ENCODE data around the gene SMG6. TPM values are rescaled to one million over a fixed set of nuclear protein-coding genes. Genes with fewer than 3 reads are reported as not detected.
"Not testable (repeated sequence)": the region's sequence is repeated elsewhere in the genome, so short reads cannot be mapped to it uniquely, and the experiment has no call there.

Gene SMG6
- total RNA-seq, 2 experiments from 2014 or later: 37.8 to 38.7 TPM

DNA sequence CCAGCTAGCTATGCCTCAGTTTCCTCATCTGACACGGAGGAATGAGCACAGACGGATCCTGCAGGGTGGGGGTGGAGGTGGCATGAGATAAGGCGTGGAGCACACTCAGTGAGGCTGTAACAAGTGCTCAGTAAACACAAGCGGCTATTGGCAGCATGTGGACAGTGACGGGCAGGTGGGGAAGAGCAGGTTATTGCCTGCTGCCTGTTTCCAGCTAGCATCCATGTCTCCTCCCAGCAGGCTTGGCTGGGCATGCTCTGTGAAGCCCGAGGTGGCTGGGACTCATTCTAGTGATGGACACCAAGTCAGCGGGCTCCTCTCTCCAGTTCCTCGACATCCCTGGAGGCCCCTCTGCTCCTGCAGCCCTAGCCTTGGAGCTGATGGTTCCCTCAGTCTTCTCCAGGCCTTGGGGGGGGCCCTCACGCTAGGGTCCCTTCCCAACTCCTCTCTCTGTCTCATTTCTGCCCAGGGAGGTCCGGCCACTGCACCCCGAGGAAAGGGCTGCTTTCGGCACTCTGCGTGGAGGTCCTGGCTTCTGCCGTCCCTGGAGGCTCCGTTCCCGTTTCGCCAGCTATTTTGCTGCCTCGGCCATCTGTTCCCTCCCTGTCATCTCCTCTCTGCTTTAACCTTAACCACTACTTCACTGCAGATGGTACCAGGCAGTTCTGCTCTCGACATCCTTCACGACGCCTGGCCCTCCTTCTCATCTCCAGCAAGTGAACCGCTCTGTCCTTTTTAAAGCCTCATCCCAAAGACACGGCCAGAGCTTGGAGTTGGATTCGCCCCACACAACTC, 284.7 kb downstream of the SMG6 start:
- POLR2A ChIA-PET: no interaction called here
- no peaks in the 10 kb centered on the region for H3K36me3 Mint-ChIP-seq (ENCODE audit: low read depth)
- no peak overlapping the region for H3K4me3 Mint-ChIP-seq
- no peak overlapping the region for H3K27ac Mint-ChIP-seq
- DNase-seq: no peak
- peaks cover 6% of the 10 kb centered on the region for H3K4me1 Mint-ChIP-seq
- H3K9me3 Mint-ChIP-seq: peaks cover 5% of the 10 kb centered on the region
- CTCF ChIA-PET: interaction anchor here (1.1 kb wide), 1 partner anchor 226 kb away, joined by 3 read pairs; no protein-coding TSS in a partner anchor
- H3K27me3 Mint-ChIP-seq: peaks cover 37% of the 10 kb centered on the region

DNA sequence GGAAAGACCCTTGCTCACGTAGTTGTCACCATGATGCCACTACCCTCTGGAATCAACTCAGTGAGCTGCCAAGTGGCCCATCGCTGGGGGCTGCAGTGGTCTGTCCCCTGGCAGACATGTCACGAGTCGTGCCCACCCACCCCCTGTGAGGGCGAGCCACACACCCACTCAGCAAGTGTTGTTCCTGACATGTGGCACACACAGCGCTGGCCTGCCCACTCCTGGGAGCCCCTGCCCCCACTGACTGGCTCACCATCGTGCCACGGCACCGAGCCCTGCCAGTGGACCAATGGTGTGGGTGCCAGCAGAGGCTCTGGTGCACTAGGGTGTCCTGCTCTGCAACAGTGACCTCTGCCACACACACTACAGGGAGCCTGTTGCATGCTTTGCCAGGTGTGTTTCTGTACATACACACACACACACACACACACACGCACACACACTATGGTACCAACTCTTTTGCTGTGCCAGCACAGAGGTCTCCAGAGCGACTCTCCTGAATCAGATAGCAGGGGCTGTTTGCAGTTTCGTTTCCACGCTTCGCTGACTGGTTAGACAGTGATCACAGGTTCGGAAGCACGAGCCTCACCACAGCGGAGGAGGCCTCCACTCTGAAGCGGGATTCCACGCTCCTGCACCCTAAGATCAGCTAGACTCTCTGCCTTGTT, 286.2 kb downstream of the SMG6 start:
- no peak overlapping the region for H3K4me3 Mint-ChIP-seq
- no peak for DNase-seq
- ChIA-PET CTCF (no interaction called here), POLR2A (no interaction called here)
- no peaks in the 10 kb centered on the region for H3K36me3 Mint-ChIP-seq (ENCODE audit: low read depth)
- H3K9me3 Mint-ChIP-seq: peaks cover 8% of the 10 kb centered on the region
- peaks cover 29% of the 10 kb centered on the region for H3K27me3 Mint-ChIP-seq
- H3K27ac Mint-ChIP-seq: no peak overlapping the region
- H3K4me1 Mint-ChIP-seq: peaks cover under 1% of the 10 kb centered on the region

DNA sequence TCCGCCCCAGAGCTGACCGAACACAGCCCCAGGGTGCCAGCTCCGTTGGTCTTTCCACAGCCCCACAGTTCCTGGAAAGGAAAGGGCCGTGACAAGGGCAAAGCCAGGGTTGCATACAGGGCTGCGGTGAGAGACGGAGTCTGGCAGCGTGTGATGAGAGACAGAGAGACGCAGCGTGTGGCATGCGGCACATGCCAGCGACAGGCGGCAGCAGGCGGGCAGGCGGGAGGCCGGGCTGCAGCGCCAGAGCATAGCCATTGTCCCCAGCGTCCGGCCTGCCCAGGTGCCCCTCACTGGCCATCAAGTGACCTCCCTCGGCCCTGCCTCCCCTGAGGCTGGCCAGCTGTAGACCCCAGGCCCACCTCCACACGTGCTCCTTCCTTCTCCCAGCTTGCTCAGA, 287.1 kb downstream of the SMG6 start:
- no peak overlapping the region for H3K4me3 Mint-ChIP-seq
- POLR2A ChIA-PET: no interaction called here
- peaks cover 26% of the 10 kb centered on the region for H3K27me3 Mint-ChIP-seq
- no peak for DNase-seq
- H3K9me3 Mint-ChIP-seq: peaks cover 8% of the 10 kb centered on the region
- no peaks in the 10 kb centered on the region for H3K36me3 Mint-ChIP-seq (ENCODE audit: low read depth)
- H3K4me1 Mint-ChIP-seq: no peaks in the 10 kb centered on the region
- CTCF ChIA-PET: no interaction called here
- no peak overlapping the region for H3K27ac Mint-ChIP-seq

DNA sequence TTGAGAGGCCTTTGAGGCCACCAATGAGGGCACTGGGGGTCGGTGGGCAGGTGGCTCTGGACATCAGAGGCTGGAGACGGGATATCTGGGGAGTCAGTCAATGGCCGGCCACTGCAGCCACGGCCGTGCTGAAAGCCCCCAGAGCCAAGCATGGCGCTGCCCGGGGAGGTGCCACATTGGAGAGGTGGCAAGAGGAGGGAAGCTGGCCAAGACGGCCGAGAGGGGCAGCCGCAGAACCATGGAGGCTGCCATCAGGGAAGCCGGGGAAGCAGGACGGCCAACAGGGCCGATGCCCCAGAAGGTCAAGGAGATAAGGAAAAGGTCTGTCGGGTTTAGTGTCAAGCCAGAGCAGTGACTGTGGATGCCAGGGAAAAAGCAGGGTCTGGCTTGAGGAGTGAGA, 288.3 kb downstream of the SMG6 start:
- CTCF ChIA-PET: no interaction called here
- Mint-ChIP-seq H3K4me1 (no peaks in the 10 kb centered on the region), H3K9me3 (peaks cover 8% of the 10 kb centered on the region), H3K27ac (no peak overlapping the region), H3K4me3 (no peak overlapping the region), H3K27me3 (peaks cover 19% of the 10 kb centered on the region), H3K36me3 (ENCODE audit: low read depth) (no peaks in the 10 kb centered on the region)
- POLR2A ChIA-PET: no interaction called here
- no peak for DNase-seq

- Mint-ChIP-seq H3K4me3 (no peak overlapping the region), H3K27ac (no peak overlapping the region), H3K9me3 (peaks cover 8% of the 10 kb centered on the region), H3K36me3 (ENCODE audit: low read depth) (no peaks in the 10 kb centered on the region), H3K4me1 (no peaks in the 10 kb centered on the region), H3K27me3 (peaks cover 7% of the 10 kb centered on the region)
- DNase-seq: no peak
- CTCF ChIA-PET: no interaction called here
- POLR2A ChIA-PET: no interaction called here
Observed at GRCh38 chr17:2013994-2014317, 289.6 kb downstream of the SMG6 start.

DNA sequence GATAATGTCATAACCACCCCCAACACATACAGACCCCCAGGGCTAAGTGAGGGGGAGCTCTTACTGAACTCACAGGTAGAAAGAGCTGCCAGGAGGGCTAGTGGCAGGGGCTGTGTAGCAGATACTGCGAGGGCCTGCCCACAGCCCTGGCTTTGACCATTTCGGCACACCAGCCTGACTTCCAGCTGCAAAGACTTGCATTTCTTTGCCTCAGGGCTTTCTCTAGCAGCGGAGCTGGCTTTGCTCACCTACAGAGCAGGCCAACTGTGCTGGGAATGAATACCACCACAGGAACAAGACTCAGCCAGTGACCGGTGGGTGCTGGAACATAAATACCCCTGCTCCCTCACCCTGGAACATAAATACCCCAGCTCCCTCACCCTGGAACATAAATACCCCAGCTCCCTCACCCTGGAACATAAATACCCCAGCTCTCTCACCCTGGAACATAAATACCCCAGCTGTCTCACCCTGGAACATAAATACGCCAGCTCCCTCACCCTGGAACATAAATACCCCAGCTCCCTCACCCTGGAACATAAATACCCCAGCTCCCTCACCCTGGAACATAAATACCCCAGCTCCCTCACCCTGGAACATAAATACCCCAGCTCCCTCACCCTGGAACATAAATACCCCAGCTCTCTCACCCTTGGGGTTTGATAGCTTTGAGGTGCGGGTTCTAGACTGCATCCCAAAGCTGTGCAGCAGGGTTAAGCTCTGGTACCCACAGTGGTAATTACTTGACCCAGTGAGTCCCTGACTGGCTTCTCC, 290.2 kb downstream of the SMG6 start:
- H3K9me3 Mint-ChIP-seq; H3K36me3 Mint-ChIP-seq (ENCODE audit: low read depth); POLR2A ChIA-PET; H3K27ac Mint-ChIP-seq; CTCF ChIA-PET; H3K27me3 Mint-ChIP-seq; H3K4me3 Mint-ChIP-seq; H3K4me1 Mint-ChIP-seq; DNase-seq: not testable (repeated sequence)

DNA sequence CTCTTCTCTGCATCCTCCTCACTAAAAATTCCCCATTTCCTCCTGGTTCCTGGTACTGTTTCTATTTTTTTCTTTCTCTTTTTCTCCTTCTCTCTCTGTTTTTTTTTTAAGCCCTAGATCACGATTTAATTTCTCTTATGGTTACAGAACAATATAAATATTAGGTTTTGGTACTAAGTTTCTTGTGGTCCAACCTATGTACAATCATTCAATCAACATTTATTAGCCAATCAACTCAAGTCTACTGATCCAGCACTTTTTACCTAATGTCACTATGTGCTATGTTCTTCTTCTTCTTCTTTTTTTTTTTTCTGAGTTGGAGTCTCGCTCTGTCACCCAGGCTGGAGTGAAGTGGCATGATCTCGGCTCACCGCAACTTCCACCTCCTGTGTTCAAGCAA, 291.1 kb downstream of the SMG6 start:
- Mint-ChIP-seq H3K4me3 (no peak overlapping the region), H3K27me3 (peaks cover 7% of the 10 kb centered on the region), H3K9me3 (peaks cover 8% of the 10 kb centered on the region), H3K4me1 (no peaks in the 10 kb centered on the region), H3K27ac (no peak overlapping the region), H3K36me3 (ENCODE audit: low read depth) (no peaks in the 10 kb centered on the region)
- CTCF ChIA-PET: no interaction called here
- POLR2A ChIA-PET: no interaction called here
- no peak for DNase-seq

- Mint-ChIP-seq H3K4me3 (no peak overlapping the region), H3K27ac (no peak overlapping the region), H3K27me3 (peaks cover 7% of the 10 kb centered on the region), H3K36me3 (ENCODE audit: low read depth) (no peaks in the 10 kb centered on the region), H3K9me3 (peaks cover 8% of the 10 kb centered on the region), H3K4me1 (no peaks in the 10 kb centered on the region)
- POLR2A ChIA-PET: interaction anchor here (1.3 kb wide), 1 partner anchor 13 kb away, joined by 3 read pairs; the partner anchor contains the start of gene RTN4RL1
- CTCF ChIA-PET: no interaction called here
- no peak for DNase-seq
Observed at GRCh38 chr17:2011411-2012371, 291.9 kb downstream of the SMG6 start.

Other genes starting within 250 kb of the SMG6 start
- gene HIC1, start 248.7 kb downstream of the SMG6 start, total RNA-seq: 10 to 100 TPM; 38.3 to 39.8 TPM
- gene SRR, start 165 bp upstream of the SMG6 start, total RNA-seq: 10 to 100 TPM; 19.3 to 19.5 TPM
- gene TSR1, start 32.7 kb upstream of the SMG6 start, total RNA-seq: 10 to 100 TPM; 22.5 to 23.5 TPM
- 10 to 100 TPM; 45.4 to 49.4 TPM for gene SGSM2, start 33.7 kb upstream of the SMG6 start, total RNA-seq
- gene MNT, start 97.3 kb upstream of the SMG6 start, total RNA-seq: 10 to 100 TPM; 29.1 to 29.9 TPM
- gene METTL16, start 208.1 kb upstream of the SMG6 start, total RNA-seq: 10 to 100 TPM; 19.7 to 21.3 TPM

Measured in activated CD4-positive, alpha-beta memory T cell treated with anti-CD3 and anti-CD28 coated beads, Interleukin-2, amount 10 ng/mL, durations not matched to agents 7 days and 5 days (primary cell).